SK-N-SH (cell line): Measurements from ENCODE around the gene DBH. TPM values are rescaled to one million over a fixed set of nuclear protein-coding genes. Genes with fewer than 3 reads are reported as not detected.

Experiments used
- CTCF ChIA-PET: fragments of 300-600, 350-600 bp; formaldehyde crosslinking; extraction: SDS; loops from one replicate; lab custom pipeline; 2021; lab: Yijun Ruan, JAX
- POLR2A ChIA-PET: fragments of 350-600 bp; sonication (Branson Sonifier 250); formaldehyde crosslinking; extraction: SDS; loops from one replicate; lab custom pipeline; 2020; ENCODE audit warnings: antibody characterized with exemption, inconsistent platforms; lab: Yijun Ruan, JAX
- DNase-seq: peaks from one replicate; pipeline ENCODE4 v3.0.0; 2012
- H2AFZ ChIP-seq: fragments of 200-600 bp; sonication (generic); 2 replicates; pipeline ENCODE4 v1.8.1; 2016; ENCODE audit warnings: antibody characterized with exemption, mild to moderate bottlenecking, low read depth
- H3F3A ChIP-seq: fragments of 200-600 bp; sonication (generic); replicated peaks from 2 replicates; pipeline ENCODE3; 2016; ENCODE audit warnings: antibody characterized with exemption, mild to moderate bottlenecking; ENCODE audit not compliant: insufficient read depth
- H3K27ac ChIP-seq, 2 experiments: fragments of 200-500 bp in 1 of 2; fragments of 200-600 bp in 1 of 2; sonication (Bioruptor generic) in 1 of 2; sonication (generic), shearing (Covaris generic) in 1 of 2; 2 replicates each; pipeline versions ENCODE4 v1.5.1 to v1.6.1; 2014 to 2016; ENCODE audit warnings: low read depth in 2 of 2, inconsistent platforms in 1 of 2, low read length in 1 of 2, mild to moderate bottlenecking in 1 of 2, mixed read lengths in 1 of 2
- H3K27me3 ChIP-seq: fragments of 200-600 bp; sonication (generic), shearing (Covaris generic); 2 replicates; pipeline ENCODE4 v1.6.1; 2016; ENCODE audit warnings: mixed run types; ENCODE audit not compliant: insufficient read depth
- H3K36me3 ChIP-seq, 2 experiments: fragments of 200-500 bp in 1 of 2; fragments of 200-600 bp in 1 of 2; sonication (Bioruptor generic) in 1 of 2; sonication (generic) in 1 of 2; replicated peaks in 1 of 2; 2 replicates each; pipeline versions ENCODE3 to v1.5.1; 2014 to 2016; ENCODE audit warnings: low read length in 1 of 2, mild to moderate bottlenecking in 1 of 2; ENCODE audit not compliant: insufficient read depth in 2 of 2, control insufficient read depth in 1 of 2
- H3K4me1 ChIP-seq, 2 experiments: fragments of 200-500 bp in 1 of 2; fragments of 200-600 bp in 1 of 2; sonication (Bioruptor generic) in 1 of 2; sonication (generic), shearing (Covaris generic) in 1 of 2; 2 replicates each; pipeline versions ENCODE4 v1.5.1 to v1.6.1; 2014 to 2016; ENCODE audit warnings: low read depth in 1 of 2, low read length in 1 of 2, mixed run types in 1 of 2; ENCODE audit not compliant: insufficient read depth in 2 of 2, control insufficient read depth in 1 of 2
- H3K4me2 ChIP-seq: fragments of 200-600 bp; sonication (generic), shearing (Covaris generic); 2 replicates; pipeline ENCODE4 v1.6.1; 2017; ENCODE audit warnings: mixed run types
- H3K4me3 ChIP-seq, 2 experiments: fragments of 200-500 bp in 1 of 2; fragments of 200-600 bp in 1 of 2; sonication (Bioruptor generic) in 1 of 2; sonication (generic), shearing (Covaris generic) in 1 of 2; 2 replicates each; pipeline versions ENCODE4 v1.5.1 to v1.8.1; 2014 to 2016; ENCODE audit warnings: low read depth in 2 of 2, inconsistent platforms in 1 of 2, low read length in 1 of 2, mild to moderate bottlenecking in 1 of 2, mixed read lengths in 1 of 2, moderate library complexity in 1 of 2
- H3K79me2 ChIP-seq: fragments of 200-600 bp; sonication (generic); 2 replicates; pipeline ENCODE4 v1.8.1; 2017; ENCODE audit warnings: mild to moderate bottlenecking; ENCODE audit not compliant: insufficient read depth
- H3K9ac ChIP-seq: fragments of 200-600 bp; sonication (generic); 2 replicates; pipeline ENCODE4 v1.6.1; 2017; ENCODE audit warnings: mixed run types
- H3K9me2 ChIP-seq: fragments of 200-600 bp; sonication (generic); 2 replicates; pipeline ENCODE4 v1.6.1; 2017; ENCODE audit warnings: mixed run types
- H3K9me3 ChIP-seq: fragments of 200-600 bp; sonication (generic); 2 replicates; pipeline ENCODE4 v1.6.1; 2017; ENCODE audit warnings: mixed run types, mild to moderate bottlenecking, moderate library complexity
- H4K20me1 ChIP-seq: fragments of 200-600 bp; sonication (generic); 2 replicates; pipeline ENCODE4 v1.6.1; 2017; ENCODE audit warnings: mild to moderate bottlenecking, mixed run types; ENCODE audit not compliant: insufficient read depth
- ELF1 ChIP-seq: IDR thresholded peaks from 2 replicates; pipeline ENCODE4 v1.4.0; 2012
- EP300 ChIP-seq, 2 experiments: IDR thresholded peaks; 2 replicates each; pipeline versions ENCODE4 v1.4.0 to v1.6.1; 2012; ENCODE audit warnings: borderline replicate concordance in 1 of 2, low read depth in 1 of 2, low read length in 1 of 2
- EZH2phosphoT487 ChIP-seq: fragments of 200-600 bp; sonication (generic); IDR thresholded peaks from 2 replicates; pipeline ENCODE4 v1.6.1; 2017; ENCODE audit warnings: low read depth, mixed run types, mild to moderate bottlenecking, antibody characterized with exemption, moderate library complexity, borderline replicate concordance
- FOSL2 ChIP-seq: IDR thresholded peaks from 2 replicates; pipeline ENCODE4 v1.4.0; 2012; ENCODE audit warnings: low read depth, mild to moderate bottlenecking, moderate library complexity, borderline replicate concordance
- FOXM1 ChIP-seq: IDR thresholded peaks from 2 replicates; pipeline ENCODE4 v1.4.0; 2012; ENCODE audit warnings: low read depth, mild to moderate bottlenecking
- GATA2 ChIP-seq: sonication (generic); formaldehyde crosslinking; IDR thresholded peaks from 2 replicates; pipeline ENCODE4 v1.5.0; 2020; ENCODE audit warnings: mild to moderate bottlenecking, missing genetic modification reagents
- MEF2A ChIP-seq: IDR thresholded peaks from 2 replicates; pipeline ENCODE4 v1.4.0; 2012; ENCODE audit warnings: low read depth, borderline replicate concordance
- MXI1 ChIP-seq: IDR thresholded peaks from 2 replicates; pipeline ENCODE4 v1.6.1; 2012; ENCODE audit warnings: mild to moderate bottlenecking, low read depth, low read length, improper control_type of control experiment
- NFIC ChIP-seq: IDR thresholded peaks from 2 replicates; pipeline ENCODE4 v1.4.0; 2012; ENCODE audit warnings: borderline replicate concordance
- NRF1 ChIP-seq: IDR thresholded peaks from 2 replicates; pipeline ENCODE4 v1.6.1; 2012; ENCODE audit warnings: low read depth, mild to moderate bottlenecking, low read length
- RAD21 ChIP-seq: IDR thresholded peaks from 2 replicates; pipeline ENCODE4 v1.6.1; 2012; ENCODE audit warnings: mild to moderate bottlenecking, low read length
- RCOR1 ChIP-seq: fragments of 150-350 bp; IDR thresholded peaks from 2 replicates; pipeline ENCODE4 v1.6.1; 2017; ENCODE audit warnings: antibody characterized with exemption, low read length
- RFX5 ChIP-seq: IDR thresholded peaks from 2 replicates; pipeline ENCODE4 v1.6.1; 2012; ENCODE audit warnings: mild to moderate bottlenecking, improper control_type of control experiment, low read length
- SIN3A ChIP-seq: IDR thresholded peaks from 2 replicates; pipeline ENCODE4 v1.6.1; 2012; ENCODE audit warnings: low read depth, mild to moderate bottlenecking, low read length, moderate library complexity, borderline replicate concordance
- TAF1 ChIP-seq: IDR thresholded peaks from 2 replicates; pipeline ENCODE4 v1.6.1; 2012; ENCODE audit warnings: low read depth, mild to moderate bottlenecking, low read length, moderate library complexity, borderline replicate concordance
- TEAD4 ChIP-seq: IDR thresholded peaks from 2 replicates; pipeline ENCODE4 v1.4.0; 2012; ENCODE audit warnings: mild to moderate bottlenecking, borderline replicate concordance; ENCODE audit not compliant: insufficient read depth
- USF2 ChIP-seq: fragments of 150-350 bp; IDR thresholded peaks from 2 replicates; pipeline ENCODE4 v1.6.1; 2017; ENCODE audit warnings: antibody characterized with exemption, low read length, low read depth, borderline replicate concordance
- ZBTB33 ChIP-seq: IDR thresholded peaks from 2 replicates; pipeline ENCODE4 v1.4.0; 2012; ENCODE audit warnings: low read depth, borderline replicate concordance
- WGBS: methylation state at CpG from one replicate; pipeline ENCODE4 v1.1.6; 2017; ENCODE audit warnings: low lambda C conversion rate; 5-methylcytosine and 5-hydroxymethylcytosine counted together
- polyA plus RNA-seq, 3 experiments: library from polyadenylated mRNA; depleted of rRNA; stranded (reverse); fragments of >200 nt; gene quantifications; 2 replicates each; pipeline ENCODE4 v1.2.3, GENCODE V29; 2012
- TF ChIP-seq, protein P1 (sequence below): fragments of 150-350 bp; IDR thresholded peaks from 2 replicates; pipeline ENCODE4 v1.6.1; 2016; ENCODE audit warnings: mild to moderate bottlenecking, low read depth, low read length
- TF ChIP-seq, protein P2 (sequence below): IDR thresholded peaks from 2 replicates; pipeline ENCODE4 v1.4.0; 2012; ENCODE audit warnings: low read depth

DBH gene
- polyA plus RNA-seq, 1 of the 3 experiments (the other 2 are of a cell fraction) = 0.92 TPM

DNA sequence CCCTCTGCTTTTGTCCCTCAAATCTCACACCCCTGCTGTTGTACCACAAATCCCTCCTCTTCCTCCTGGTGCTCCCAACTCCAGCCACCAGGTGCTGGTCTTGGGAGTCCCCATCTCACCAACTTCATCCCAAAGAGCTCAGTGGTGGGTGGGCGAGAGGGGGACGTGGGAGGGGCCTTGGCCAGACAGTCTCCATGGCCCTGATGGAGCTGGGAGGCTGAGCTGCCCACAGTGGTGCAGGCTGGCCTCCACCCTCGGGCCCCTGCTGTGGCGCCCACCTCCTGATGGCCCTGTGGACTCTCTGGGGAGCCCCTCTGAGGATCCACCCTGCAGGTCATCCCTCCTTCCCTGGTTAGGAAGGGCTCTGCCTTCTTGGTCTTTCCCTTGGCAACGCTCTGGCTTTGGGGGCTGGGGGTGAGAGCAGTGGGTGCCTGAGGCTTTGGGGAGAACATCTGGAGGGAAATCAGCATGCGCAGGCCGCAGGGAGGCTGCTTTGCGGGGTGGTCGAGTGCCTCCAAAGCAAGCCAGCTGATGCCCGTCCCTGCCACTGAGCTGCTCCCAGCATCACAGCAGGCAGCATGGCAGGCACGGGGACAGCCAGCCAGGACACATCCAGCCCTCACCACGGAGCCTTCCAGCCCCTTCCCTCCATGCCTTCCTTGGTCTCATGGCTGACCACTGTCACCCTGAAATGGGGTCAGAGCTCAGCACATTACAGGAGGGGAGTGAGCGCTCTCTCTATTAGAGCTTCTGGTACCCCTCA is 19.3 kb upstream of the DBH start:
- H3K9me3 ChIP-seq = no peaks in the 10 kb centered on the region
- peaks cover 12% of the 10 kb centered on the region; the same call in 1 of the 2 replicates for H3K27me3 ChIP-seq
- no peaks in the 10 kb centered on the region for H3K79me2 ChIP-seq
- WGBS = 55% methylated on average over 3 of the region's 13 CpGs
- H4K20me1 ChIP-seq = no peaks in the 10 kb centered on the region
- H3K9me2 ChIP-seq = no peaks in the 10 kb centered on the region
- TF ChIP-seq TAF1 = no peak
- TF ChIP-seq ZBTB33 = no peak
- TF ChIP-seq FOSL2 = no peak
- TF ChIP-seq, protein P1, sequence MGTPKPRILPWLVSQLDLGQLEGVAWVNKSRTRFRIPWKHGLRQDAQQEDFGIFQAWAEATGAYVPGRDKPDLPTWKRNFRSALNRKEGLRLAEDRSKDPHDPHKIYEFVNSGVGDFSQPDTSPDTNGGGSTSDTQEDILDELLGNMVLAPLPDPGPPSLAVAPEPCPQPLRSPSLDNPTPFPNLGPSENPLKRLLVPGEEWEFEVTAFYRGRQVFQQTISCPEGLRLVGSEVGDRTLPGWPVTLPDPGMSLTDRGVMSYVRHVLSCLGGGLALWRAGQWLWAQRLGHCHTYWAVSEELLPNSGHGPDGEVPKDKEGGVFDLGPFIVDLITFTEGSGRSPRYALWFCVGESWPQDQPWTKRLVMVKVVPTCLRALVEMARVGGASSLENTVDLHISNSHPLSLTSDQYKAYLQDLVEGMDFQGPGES = no peak
- TF ChIP-seq FOXM1 = no peak
- no peak for TF ChIP-seq RCOR1
- no peak for TF ChIP-seq USF2
- no peak for TF ChIP-seq MXI1
- no peak for TF ChIP-seq GATA2 (CRISPR knock-in tag)
- no peak for TF ChIP-seq NFIC
- TF ChIP-seq, protein P2, sequence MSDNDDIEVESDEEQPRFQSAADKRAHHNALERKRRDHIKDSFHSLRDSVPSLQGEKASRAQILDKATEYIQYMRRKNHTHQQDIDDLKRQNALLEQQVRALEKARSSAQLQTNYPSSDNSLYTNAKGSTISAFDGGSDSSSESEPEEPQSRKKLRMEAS = no peak
- TF ChIP-seq EP300 (IDR thresholded peaks at IDR 0.05; ENCODE audit: borderline replicate concordance in 1 of 2, low read depth in 1 of 2, low read length in 1 of 2) = no peak
- TF ChIP-seq MEF2A = no peak
- no peak for TF ChIP-seq EZH2phosphoT487
- no peak for TF ChIP-seq RFX5
- no peak for TF ChIP-seq TEAD4
- no peak for TF ChIP-seq RAD21
- no peak for TF ChIP-seq SIN3A
- TF ChIP-seq ELF1 = no peak
- TF ChIP-seq NRF1 = no peak
- TF ChIP-seq, all 33 proteins: peak for 0
- peaks cover 0 to 34% of the 10 kb centered on the region in 2 experiments; a peak in 1 of 4 replicates for H3K4me1 ChIP-seq
- no peaks in the 10 kb centered on the region for H3K36me3 ChIP-seq
- DNase-seq = no peak
- no peaks in the 10 kb centered on the region for H3F3A ChIP-seq
- H3K27ac ChIP-seq = no peak overlapping the region; a peak in 1 of 4 replicates
- POLR2A ChIA-PET = interaction anchor here (1.0 to 18.3 kb wide), 2 partner anchors 12 to 21 kb away, joined by 4 to 261 read pairs; partner anchors contain the start of gene DBH
- no peak overlapping the region for H2AFZ ChIP-seq
- H3K9ac ChIP-seq = no peak overlapping the region
- H3K4me2 ChIP-seq = no peak overlapping the region
- H3K4me3 ChIP-seq = no peak overlapping the region
- CTCF ChIA-PET = interaction anchor here (0.7 to 2.1 kb wide), 7 partner anchors 9 to 351 kb away, joined by 3 to 4 read pairs (median 3); no protein-coding TSS in a partner anchor
